NCI-H2196 (cell line): Measurements from ENCODE around the gene TIFAB.

Experiments
- DNase-seq: peaks from one replicate; lab custom pipeline; 2025; ENCODE audit not compliant: unreplicated experiment; lab: John Stamatoyannopoulos, UW

Gene TIFAB

GRCh38 chr5:135482381-135482933 lies 30.3 kb upstream of the TIFAB start:
- DNase-seq: no peak

- DNase-seq: no peak
Measured at GRCh38 chr5:135481909-135482311, 29.8 kb upstream of the TIFAB start.

- no peak for DNase-seq
Measured at GRCh38 chr5:135481387-135481786, 29.2 kb upstream of the TIFAB start.

GRCh38 chr5:135480511-135480910 lies 28.4 kb upstream of the TIFAB start:
- DNase-seq: no peak

GRCh38 chr5:135478938-135479337 lies 26.8 kb upstream of the TIFAB start:
- peak; percentile 15 for DNase-seq

GRCh38 chr5:135477613-135478066 lies 25.5 kb upstream of the TIFAB start:
- DNase-seq: no peak

- DNase-seq: no peak
Measured at GRCh38 chr5:135476615-135477581, 24.7 kb upstream of the TIFAB start.

GRCh38 chr5:135473956-135474670 lies 22.0 kb upstream of the TIFAB start:
- no peak for DNase-seq

- no peak for DNase-seq
Measured at GRCh38 chr5:135472141-135472540, 20.0 kb upstream of the TIFAB start.

- no peak for DNase-seq
Measured at GRCh38 chr5:135471726-135472125, 19.6 kb upstream of the TIFAB start.

- no peak for DNase-seq
Measured at GRCh38 chr5:135469911-135470310, 17.8 kb upstream of the TIFAB start.

- no peak for DNase-seq
Measured at GRCh38 chr5:135468541-135468940, 16.4 kb upstream of the TIFAB start.

GRCh38 chr5:135467871-135468485 lies 15.8 kb upstream of the TIFAB start:
- no peak for DNase-seq

- no peak for DNase-seq
Measured at GRCh38 chr5:135467051-135467625, 15.0 kb upstream of the TIFAB start.

GRCh38 chr5:135466178-135467050 lies 14.3 kb upstream of the TIFAB start:
- peak; percentile 83 for DNase-seq

- DNase-seq: no peak
Measured at GRCh38 chr5:135465391-135466122, 13.4 kb upstream of the TIFAB start.

- DNase-seq: peak; percentile 68
Measured at GRCh38 chr5:135462304-135462703, 10.2 kb upstream of the TIFAB start.

GRCh38 chr5:135461481-135462151 lies 9.5 kb upstream of the TIFAB start:
- no peak for DNase-seq
